ENCODE results near the gene ARTN. TPM values are rescaled to one million over a fixed set of nuclear protein-coding genes. Genes with fewer than 3 reads are reported as not detected.

ARTN gene
- total and polyA plus RNA-seq, 11 donors: 0.07 to 1.3 (median 0.23) TPM; not detected in 6

DNA sequence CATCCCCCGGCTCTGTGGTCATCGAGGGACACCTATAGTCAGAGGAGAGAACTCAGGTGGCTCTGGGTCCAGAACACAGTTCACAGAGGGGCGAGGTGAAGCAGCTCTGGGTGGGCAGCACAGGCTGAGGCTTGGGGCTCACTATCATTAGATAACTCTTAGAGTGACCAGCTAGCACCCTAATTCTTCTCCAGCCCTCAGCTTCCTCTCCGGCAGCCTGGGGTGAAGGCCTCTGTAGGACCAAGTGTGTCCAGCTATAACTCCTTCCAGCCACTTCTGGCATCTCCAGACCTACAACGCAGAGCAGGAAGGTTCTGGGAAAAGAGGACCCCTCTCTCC is 1.4 kb downstream of the ARTN start:
- H3K9me3 ChIP-seq: no peaks in the 10 kb centered on the region

DNA sequence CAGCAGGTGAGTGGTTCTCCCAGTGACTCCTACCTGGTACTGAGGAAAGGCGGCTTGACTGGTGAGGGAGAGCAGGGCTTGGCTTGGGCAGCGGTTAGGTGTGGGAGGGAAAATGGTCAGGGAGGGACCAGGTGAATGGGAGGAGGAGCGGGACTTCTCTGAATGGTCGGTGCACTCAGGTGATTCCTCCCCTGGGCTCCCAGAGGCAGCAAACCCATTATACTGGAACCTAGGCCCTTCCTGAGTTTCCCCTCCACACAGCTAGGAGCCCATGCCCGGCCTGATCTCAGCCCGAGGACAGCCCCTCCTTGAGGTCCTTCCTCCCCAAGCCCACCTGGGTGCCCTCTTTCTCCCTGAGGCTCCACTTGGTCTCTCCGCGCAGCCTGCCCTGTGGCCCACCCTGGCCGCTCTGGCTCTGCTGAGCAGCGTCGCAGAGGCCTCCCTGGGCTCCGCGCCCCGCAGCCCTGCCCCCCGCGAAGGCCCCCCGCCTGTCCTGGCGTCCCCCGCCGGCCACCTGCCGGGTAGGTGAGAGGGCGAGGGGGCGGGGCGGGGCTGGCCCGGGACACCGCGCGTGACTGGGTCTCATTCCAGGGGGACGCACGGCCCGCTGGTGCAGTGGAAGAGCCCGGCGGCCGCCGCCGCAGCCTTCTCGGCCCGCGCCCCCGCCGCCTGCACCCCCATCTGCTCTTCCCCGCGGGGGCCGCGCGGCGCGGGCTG is 2.3 kb downstream of the ARTN start:
- Histone ChIP-seq H3K9me3 (no peaks in the 10 kb centered on the region), H3K4me1 (peaks cover 3 to 32% (median 19%) of the 10 kb centered on the region in 12 donors), H3K27me3 (peaks cover 3 to 23% (median 9%) of the 10 kb centered on the region in 9 donors), H3K4me3 (peak overlapping the region in 10 of 12 donors; percentile 29 to 57 (median 50)), H3K27ac (peak overlapping the region in 1 of 12 donors; percentile 11), H3K36me3 (no peaks in the 10 kb centered on the region)
- intact Hi-C loops (cut with DNase I): loop anchor here in 7 of 10 donors (1.0 to 10.0 kb wide), 6 partner anchors 109 to 411 kb away; partner anchors contain the start of gene PTPRF (in 1 of the 7)
- TF ChIP-seq POLR2A (IDR thresholded peaks at IDR 0.05): no peak
- TF ChIP-seq, protein P1, sequence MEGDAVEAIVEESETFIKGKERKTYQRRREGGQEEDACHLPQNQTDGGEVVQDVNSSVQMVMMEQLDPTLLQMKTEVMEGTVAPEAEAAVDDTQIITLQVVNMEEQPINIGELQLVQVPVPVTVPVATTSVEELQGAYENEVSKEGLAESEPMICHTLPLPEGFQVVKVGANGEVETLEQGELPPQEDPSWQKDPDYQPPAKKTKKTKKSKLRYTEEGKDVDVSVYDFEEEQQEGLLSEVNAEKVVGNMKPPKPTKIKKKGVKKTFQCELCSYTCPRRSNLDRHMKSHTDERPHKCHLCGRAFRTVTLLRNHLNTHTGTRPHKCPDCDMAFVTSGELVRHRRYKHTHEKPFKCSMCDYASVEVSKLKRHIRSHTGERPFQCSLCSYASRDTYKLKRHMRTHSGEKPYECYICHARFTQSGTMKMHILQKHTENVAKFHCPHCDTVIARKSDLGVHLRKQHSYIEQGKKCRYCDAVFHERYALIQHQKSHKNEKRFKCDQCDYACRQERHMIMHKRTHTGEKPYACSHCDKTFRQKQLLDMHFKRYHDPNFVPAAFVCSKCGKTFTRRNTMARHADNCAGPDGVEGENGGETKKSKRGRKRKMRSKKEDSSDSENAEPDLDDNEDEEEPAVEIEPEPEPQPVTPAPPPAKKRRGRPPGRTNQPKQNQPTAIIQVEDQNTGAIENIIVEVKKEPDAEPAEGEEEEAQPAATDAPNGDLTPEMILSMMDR (IDR thresholded peaks at IDR 0.05): no peak
- ATAC-seq: no peak
- DNase-seq: no peak
- 10 to 23% (median 16%) methylated on average over 20 to 48 of the region's 48 CpGs for WGBS, 4 donors

More for the DNA sequence above, 1.4 kb downstream of the ARTN start:
- no peak for TF ChIP-seq POLR2A (IDR thresholded peaks at IDR 0.05)
- TF ChIP-seq, protein P1 (IDR thresholded peaks at IDR 0.05): peak in 1 of 12 donors; percentile 3
- Histone ChIP-seq H3K4me1 (peaks cover 3 to 32% (median 19%) of the 10 kb centered on the region in 12 donors), H3K27ac (no peak overlapping the region), H3K27me3 (peaks cover 3 to 23% (median 9%) of the 10 kb centered on the region in 9 donors), H3K36me3 (peaks cover 0 to 6% (median 0%) of the 10 kb centered on the region in 9 donors), H3K4me3 (no peak overlapping the region)
- intact Hi-C loops (cut with DNase I): loop anchor here in 9 of 10 donors (1.0 to 10.0 kb wide), 7 partner anchors 98 to 410 kb away; partner anchors contain the start of gene PTPRF (in 1 of the 9)
- no peak for DNase-seq
- ATAC-seq: peak in 1 of 4 donors; percentile 53
- WGBS, 4 donors: 46 to 63% (median 48%) methylated on average over 4 to 5 of the region's 5 CpGs

DNA sequence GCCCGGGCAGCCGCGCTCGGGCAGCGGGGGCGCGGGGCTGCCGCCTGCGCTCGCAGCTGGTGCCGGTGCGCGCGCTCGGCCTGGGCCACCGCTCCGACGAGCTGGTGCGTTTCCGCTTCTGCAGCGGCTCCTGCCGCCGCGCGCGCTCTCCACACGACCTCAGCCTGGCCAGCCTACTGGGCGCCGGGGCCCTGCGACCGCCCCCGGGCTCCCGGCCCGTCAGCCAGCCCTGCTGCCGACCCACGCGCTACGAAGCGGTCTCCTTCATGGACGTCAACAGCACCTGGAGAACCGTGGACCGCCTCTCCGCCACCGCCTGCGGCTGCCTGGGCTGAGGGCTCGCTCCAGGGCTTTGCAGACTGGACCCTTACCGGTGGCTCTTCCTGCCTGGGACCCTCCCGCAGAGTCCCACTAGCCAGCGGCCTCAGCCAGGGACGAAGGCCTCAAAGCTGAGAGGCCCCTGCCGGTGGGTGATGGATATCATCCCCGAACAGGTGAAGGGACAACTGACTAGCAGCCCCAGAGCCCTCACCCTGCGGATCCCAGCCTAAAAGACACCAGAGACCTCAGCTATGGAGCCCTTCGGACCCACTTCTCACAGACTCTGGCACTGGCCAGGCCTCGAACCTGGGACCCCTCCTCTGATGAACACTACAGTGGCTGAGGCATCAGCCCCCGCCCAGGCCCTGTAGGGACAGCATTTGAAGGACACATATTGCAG is 3.0 kb downstream of the ARTN start:
- TF ChIP-seq, protein P1 (IDR thresholded peaks at IDR 0.05): peak in 2 of 12 donors; percentile 5 to 6
- TF ChIP-seq POLR2A (IDR thresholded peaks at IDR 0.05): no peak
- Histone ChIP-seq H3K27me3 (peaks cover 3 to 23% (median 9%) of the 10 kb centered on the region in 9 donors), H3K36me3 (no peaks in the 10 kb centered on the region), H3K27ac (no peak overlapping the region), H3K9me3 (no peaks in the 10 kb centered on the region), H3K4me3 (peak overlapping the region in 11 of 12 donors; percentile 18 to 57 (median 50)), H3K4me1 (peaks cover 3 to 32% (median 19%) of the 10 kb centered on the region in 12 donors)
- ATAC-seq (peak in 2 of 4 donors; percentile 37 to 41), DNase-seq (peak in 2 of 5 donors; percentile 53 to 54)
- intact Hi-C loops (cut with DNase I): loop anchor here in 4 of 10 donors (5.0 to 10.0 kb wide), 3 partner anchors 108 to 412 kb away; partner anchors contain the start of gene PTPRF (in 1 of the 4)
- 11 to 55% (median 29%) methylated on average over 10 to 56 of the region's 56 CpGs for WGBS, 4 donors

Measured in heart left ventricle (tissue), 16 donors.